Cardiac septum (tissue), 1 donor: Measurements from ENCODE around the gene BTN3A1. TPM values are rescaled to one million over a fixed set of nuclear protein-coding genes. Genes with fewer than 3 reads are reported as not detected.
"Not testable (repeated sequence)": the region's sequence is repeated elsewhere in the genome, so short reads cannot be mapped to it uniquely, and the experiment has no call there.

ENCODE experiments used
- DNase-seq: peaks from one replicate; pipeline ENCODE4 v3.0.0-alpha.2; 2020; ENCODE audit warnings: low spot score
- intact Hi-C: fragments of 100-400 bp; cut with DNase I; formaldehyde crosslinking; loops from one replicate; pipeline ENCODE4 v1.14.0; 2022
- total RNA-seq: library from RNA; stranded (reverse); fragmentation: NEBNext Ultra II Directional; extraction: Animal tissue kit (Norgen Biotek cat#: 25700); gene quantifications from one replicate; pipeline ENCODE4 v1.2.1, GENCODE V29; 2021
- donor health status: DM: no; HTN: no; CAD: no.

BTN3A1 gene
- total RNA-seq, 1 donor from 2014 or later, result 7.4 TPM

DNA sequence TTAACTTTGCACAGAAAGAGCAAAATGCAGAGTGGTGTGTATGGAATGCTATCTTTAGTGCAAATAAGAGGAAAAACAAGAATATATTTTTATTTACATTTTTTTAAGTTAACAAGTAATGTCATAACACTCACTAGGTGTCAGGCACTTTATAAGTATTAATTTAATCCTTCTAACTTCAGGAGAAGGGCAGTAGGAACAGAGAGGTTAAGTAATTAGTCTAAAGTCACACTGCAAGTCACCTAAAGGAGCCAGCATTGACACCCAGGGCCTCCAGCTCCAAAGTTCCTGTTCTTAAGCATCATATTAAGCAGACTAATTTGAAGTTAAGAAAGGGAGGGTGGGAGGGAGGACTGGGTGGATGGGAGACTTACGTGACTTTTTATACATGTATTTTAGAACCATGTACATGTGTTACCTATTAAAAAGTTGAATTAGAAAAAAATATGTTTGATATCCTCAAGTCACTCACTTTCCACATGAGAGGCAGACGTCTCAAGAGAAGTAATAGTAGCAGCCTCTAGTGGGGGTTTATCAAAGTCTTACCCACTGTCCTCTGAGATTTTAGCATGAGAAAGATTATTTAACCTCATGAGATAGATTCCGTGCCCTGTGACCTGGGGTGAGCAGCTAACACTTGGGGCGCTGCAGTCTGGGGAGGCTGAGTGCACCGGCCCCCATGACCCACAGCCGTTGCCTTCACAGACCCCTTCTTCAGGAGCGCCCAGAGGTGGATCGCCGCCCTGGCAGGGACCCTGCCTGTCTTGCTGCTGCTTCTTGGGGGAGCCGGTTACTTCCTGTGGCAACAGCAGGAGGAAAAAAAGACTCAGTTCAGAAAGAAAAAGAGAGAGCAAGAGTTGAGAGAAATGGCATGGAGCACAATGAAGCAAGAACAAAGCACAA lies 7.0 kb downstream of the BTN3A1 start:
- intact Hi-C loops, result no loop called here
- no peak for DNase-seq

- DNase-seq, result no peak
- intact Hi-C loops, result no loop called here
Measured at GRCh38 chr6:26411751-26412150, 9.7 kb downstream of the BTN3A1 start.

DNA sequence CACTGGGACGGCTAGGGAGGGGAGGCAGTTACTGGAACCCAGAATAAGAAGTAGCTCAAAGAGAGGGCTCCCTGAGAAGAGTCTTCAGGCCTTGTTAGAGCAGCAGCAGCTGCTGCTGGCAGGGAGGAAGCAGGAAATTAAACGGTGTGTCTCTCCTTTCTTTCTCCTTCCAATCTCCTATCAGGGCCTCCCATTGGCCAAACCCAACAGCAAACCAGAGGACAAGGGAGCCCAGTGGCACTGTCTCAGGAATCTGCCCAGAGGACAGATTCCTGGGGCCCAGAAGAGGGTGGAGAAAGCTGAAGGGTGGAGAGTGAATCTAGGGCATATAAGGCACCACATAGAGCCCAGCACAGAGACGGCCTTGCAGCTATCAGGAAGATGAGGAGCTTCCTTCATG lies 10.2 kb downstream of the BTN3A1 start:
- intact Hi-C loops, result no loop called here
- peak; percentile 27 for DNase-seq

- intact Hi-C loops, result no loop called here
- peak; percentile 31 for DNase-seq
Measured at GRCh38 chr6:26412954-26413353, 10.9 kb downstream of the BTN3A1 start.

DNA sequence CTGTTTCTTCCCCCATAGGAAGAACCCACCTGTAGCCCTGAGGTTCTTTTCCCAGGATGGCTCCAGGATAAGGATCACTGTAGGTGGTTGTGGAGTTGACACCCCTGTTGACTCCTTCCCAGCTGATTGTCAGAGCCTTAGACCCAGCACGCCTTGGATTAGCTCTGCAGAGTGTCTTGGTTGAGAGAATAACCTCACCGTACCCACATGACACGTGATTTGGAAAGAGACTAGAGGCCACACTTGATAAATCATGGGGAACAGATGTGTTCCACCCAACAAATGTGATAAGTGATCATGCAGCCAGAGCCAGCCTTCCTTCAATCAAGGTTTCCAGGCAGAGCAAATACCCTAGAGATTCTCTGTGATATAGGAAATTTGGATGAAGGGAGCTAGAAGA lies 12.2 kb downstream of the BTN3A1 start:
- no peak for DNase-seq
- intact Hi-C loops, result no loop called here

DNA sequence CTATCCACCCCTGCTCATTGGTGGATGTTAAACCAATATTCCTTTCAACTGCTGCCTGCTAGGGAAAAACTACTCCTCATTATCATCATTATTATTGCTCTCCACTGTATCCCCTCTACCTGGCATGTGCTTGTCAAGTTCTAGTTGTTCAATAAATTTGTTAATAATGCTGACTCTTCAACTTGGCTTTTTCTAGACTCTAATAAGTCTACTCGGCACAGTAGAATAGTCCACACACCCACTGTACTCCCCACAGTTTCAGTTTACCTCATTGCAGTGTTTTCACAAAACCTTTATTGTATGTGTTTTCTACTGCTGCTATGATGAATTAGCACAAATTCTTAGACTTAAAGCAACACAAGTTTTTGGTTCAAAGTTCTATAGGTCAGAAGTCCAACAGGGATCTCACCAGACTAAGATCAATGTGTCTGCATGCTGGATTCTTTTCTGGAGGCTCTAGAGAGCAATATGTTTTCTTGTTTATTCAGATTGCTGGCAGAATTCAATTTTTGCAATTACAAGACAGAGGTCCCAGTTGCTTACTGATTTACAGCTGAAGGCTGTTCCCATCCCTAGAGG lies 13.1 kb downstream of the BTN3A1 start:
- DNase-seq, result no peak
- intact Hi-C loops, result no loop called here

- DNase-seq, result no peak
- intact Hi-C loops, result no loop called here
Measured at GRCh38 chr6:26415791-26416190, 13.7 kb downstream of the BTN3A1 start.

DNA sequence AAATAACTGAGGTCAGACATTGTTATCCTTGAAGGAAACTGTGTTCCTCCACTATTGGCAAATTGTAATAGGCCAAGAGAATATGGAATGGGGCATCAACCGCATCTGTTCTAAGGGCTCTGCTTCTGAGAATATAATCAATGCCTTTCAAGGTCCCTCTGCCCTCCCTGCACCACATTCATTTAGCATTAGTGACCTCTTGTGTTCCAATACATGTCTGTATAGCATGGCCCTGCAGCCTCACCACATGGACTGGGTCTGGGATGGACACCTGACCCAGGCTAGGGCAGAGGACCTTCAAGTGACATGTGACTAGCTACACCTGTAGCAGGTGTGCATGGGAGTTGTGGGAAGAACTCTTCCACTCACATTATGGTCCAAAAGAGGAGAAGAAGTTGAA lies 14.2 kb downstream of the BTN3A1 start:
- DNase-seq, result no peak
- intact Hi-C loops, result no loop called here

GRCh38 chr6:26418077-26418476 lies 16.0 kb downstream of the BTN3A1 start:
- DNase-seq, intact Hi-C loops: not testable (repeated sequence)

DNA sequence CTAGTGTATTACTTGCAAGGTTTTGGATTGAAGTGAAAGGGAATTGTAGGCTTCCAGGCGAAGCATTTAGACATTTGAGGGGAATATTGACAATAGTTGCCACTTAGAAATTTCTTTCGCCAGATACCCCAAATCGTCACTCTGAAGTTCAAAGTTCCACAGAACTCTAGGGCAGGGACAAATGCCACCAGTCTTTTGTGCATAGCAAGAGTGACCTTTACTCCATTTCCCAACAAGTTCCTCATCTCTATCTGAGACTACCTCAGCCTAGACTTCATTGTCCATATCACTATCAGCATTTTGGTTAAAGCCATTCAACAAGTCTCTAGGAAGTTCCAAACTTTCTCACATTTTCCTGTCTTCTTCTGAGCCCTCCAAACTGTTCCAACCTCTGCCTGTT lies 16.7 kb downstream of the BTN3A1 start:
- intact Hi-C loops, DNase-seq: not testable (repeated sequence)

DNA sequence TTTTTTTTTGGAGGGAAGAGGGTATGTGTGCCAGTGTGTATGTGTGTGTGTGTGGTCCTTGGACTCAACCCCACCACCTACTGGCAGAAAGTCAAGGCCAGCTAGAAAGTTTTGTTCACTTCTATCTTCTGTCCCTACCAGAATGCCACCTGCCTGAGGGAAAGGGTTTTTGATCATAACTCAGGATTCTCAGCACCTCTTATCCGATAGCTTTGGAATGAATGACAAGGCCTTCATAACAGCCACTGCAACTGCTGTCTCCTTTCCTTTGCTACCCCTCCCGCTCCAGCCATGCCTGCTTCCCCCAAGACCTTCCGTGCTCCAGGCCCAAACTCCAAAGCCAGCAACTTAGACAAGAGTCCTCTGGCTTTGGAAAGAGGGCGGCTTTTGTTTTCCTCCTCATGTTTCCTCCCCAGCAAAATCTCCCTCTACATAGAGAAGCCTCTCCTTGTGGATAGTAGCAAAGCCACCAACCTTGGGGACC lies 18.7 kb downstream of the BTN3A1 start:
- intact Hi-C loops, result no loop called here
- no peak for DNase-seq

DNA sequence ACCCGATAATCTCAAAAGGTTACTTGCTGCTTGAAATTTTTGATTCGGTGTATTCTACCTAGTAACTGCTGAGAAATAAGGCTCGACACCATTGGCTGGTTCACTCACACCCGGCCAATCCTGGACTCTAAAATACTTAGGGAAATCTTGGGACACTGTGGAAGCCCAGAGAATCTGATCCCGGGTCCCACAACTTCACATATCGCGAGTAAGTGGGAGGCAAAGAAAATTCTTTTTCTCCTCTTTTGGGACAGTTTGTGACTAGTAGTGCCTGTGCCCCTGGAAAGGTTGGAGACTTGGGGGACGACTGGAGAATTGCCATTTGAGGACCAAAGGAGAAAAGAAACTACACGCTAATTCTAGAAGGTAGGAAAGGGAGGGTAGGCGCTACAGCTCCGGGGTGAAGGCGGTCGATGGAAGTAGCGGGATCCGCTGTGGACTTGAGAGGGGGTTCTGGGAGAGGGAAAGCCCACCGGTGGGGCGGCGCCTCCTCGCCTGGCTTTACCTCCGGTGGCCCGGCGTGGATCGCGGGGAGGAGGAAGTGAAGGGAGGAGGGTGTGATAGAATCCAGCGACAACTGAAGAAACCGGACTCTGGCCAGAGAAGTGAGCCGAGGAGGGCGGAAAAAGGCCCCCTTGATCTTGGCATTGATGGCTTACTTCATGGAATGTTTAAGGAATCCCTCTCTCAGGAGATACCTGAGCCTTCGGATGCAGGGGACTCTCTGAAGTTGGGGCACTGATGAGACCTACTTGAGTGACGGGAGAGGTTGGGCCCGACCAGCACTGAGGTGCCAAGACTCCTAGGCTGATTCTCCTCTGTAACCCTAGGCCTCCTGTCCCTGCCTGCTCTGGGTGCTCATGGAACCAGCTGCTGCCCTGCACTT lies 19.4 kb downstream of the BTN3A1 start:
- DNase-seq, result peak; percentile 82
- intact Hi-C loops, result no loop called here

GRCh38 chr6:26422329-26422728 lies 20.3 kb downstream of the BTN3A1 start:
- intact Hi-C loops, result no loop called here

GRCh38 chr6:26426691-26427450 lies 24.8 kb downstream of the BTN3A1 start:
- intact Hi-C loops, result no loop called here
- no peak for DNase-seq

More at GRCh38 chr6:26422329-26422728, 20.3 kb downstream of the BTN3A1 start:
- DNase-seq, result no peak

DNA sequence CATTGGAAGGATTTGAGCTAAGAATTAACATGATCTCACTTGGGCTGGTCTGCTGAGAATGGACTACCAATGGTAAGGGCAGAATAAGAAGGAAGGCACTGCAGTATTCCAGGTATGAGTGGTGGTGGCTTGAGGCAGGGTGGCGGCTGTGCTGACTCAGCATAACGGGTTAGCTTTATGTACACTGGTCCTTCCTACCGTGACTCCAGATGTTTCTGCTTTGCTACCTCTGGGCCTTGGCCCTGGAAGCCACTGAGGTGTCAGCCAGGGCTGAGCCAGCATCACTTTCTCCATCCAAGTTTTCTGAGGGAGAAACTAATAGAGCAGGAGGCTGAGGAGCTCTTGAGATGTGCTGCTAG lies 25.4 kb downstream of the BTN3A1 start:
- no peak for DNase-seq
- intact Hi-C loops, result no loop called here

DNA sequence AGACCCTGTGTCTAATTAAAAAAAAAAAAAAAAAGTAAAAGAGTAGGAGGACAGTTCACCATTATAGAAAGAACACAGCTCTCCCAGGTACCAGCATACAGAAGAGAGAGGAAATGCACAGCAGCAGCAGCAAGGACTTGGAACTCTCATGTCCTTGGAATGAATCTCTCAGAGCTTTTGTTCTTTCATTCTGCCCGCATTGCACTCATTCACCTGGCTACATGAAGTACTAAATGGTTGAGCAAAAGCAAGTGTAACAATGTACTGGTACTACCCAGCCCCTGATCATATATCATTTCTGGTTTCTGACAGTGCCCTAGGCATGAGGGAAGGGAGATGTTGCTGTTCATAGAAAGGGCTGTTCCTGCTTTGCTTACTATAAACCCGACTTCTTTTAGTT lies 26.1 kb downstream of the BTN3A1 start:
- intact Hi-C loops, result no loop called here
- no peak for DNase-seq

GRCh38 chr6:26430787-26431186 lies 28.7 kb downstream of the BTN3A1 start:
- DNase-seq, result no peak
- intact Hi-C loops, result no loop called here

DNA sequence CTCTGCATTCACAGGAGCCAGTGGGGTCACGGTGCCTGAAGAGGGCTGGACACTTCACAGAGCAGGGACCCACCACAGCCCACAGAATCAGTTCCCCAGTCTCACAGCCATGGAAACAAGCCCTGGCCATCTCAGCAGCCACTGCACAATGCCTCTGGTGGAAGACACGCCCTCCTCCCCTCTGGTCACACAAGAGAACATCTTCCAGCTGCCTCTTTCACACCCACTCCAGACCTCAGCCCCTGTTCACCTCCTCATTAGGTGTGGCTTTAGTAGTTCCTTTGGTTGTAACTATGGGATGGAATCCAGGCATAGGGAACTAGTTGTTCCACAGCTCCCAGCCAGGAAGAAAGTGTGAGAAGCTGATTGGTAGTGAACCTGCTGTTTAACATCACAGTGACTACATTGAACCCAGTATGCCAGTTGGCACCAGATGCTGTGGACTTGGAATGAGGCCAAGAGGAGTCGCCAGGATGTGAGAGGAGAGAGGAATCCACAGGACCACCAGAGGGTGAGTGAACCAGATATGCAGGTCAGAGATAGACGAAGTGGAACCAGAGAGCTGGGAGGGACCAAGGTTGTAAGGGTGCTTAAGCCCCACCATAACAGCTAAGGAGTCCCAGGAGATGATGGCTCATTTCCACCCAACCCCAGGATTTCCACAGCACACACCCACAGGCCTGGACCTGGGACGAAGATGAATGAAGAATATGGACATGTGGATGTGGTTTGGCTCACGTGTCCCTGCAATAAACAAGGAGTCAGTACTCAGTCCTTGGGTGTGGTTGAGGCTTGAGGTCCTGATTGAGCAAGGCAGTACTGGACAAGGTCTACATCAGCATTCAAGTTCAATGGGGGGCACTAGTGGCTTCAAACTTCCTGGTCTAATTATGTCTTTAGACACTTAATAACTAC lies 29.4 kb downstream of the BTN3A1 start:
- DNase-seq, result no peak
- intact Hi-C loops, result no loop called here
